ENCODE data around the gene C1QA. TPM values are rescaled to one million over a fixed set of nuclear protein-coding genes. Genes with fewer than 3 reads are reported as not detected.

The C1QA gene
- polyA plus RNA-seq, 1 of the 3 experiments (the other 2 are of a cell fraction): not detected

DNA sequence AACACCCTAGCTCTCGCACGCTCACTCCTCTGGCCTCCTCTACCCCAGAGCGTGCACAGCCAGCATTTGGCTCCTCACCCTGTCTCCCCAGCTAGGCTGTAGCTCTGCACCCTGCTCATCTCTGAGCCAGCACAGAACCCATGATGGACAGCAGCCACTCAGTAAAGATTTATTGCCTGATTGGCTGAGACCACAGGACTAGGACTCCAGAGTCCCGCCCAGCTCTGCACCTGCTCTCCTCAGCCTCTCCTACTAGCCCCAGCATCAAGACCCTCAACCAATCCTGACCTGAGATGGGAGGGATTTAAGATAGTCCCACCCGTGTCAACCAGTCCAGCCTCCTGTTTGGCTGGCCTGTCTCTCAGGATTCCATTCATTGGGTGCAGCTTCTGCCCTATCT lies 25.9 kb downstream of the C1QA start:
- H3K4me1 ChIP-seq (ENCODE audit: control insufficient read depth in 1 of 2, insufficient read depth in 2 of 2, low read depth in 1 of 2, low read length in 1 of 2): no peaks in the 10 kb centered on the region
- H3K9me2 ChIP-seq: no peaks in the 10 kb centered on the region
- no peak overlapping the region for H2AFZ ChIP-seq (ENCODE audit: low read depth)
- H3K27ac ChIP-seq (ENCODE audit: low read depth in 2 of 2, low read length in 1 of 2): no peak overlapping the region
- ChIA-PET POLR2A (no interaction called here), CTCF (interaction anchor here (1.2 to 3.3 kb wide), 4 partner anchors 11 to 271 kb away, joined by 3 to 18 read pairs (median 10); partner anchors contain the start of gene C1QC)
- H3F3A ChIP-seq (replicated peaks; ENCODE audit: insufficient read depth): no peaks in the 10 kb centered on the region
- H3K9me3 ChIP-seq: no peaks in the 10 kb centered on the region
- H3K79me2 ChIP-seq (ENCODE audit: insufficient read depth): no peaks in the 10 kb centered on the region
- TF ChIP-seq RAD21 (IDR thresholded peaks at IDR 0.05; ENCODE audit: low read length) (no peak), FOSL2 (IDR thresholded peaks at IDR 0.05; ENCODE audit: borderline replicate concordance, low read depth) (no peak)
- TF ChIP-seq, protein P1, sequence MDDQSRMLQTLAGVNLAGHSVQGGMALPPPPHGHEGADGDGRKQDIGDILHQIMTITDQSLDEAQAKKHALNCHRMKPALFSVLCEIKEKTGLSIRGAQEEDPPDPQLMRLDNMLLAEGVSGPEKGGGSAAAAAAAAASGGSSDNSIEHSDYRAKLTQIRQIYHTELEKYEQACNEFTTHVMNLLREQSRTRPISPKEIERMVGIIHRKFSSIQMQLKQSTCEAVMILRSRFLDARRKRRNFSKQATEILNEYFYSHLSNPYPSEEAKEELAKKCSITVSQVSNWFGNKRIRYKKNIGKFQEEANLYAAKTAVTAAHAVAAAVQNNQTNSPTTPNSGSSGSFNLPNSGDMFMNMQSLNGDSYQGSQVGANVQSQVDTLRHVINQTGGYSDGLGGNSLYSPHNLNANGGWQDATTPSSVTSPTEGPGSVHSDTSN (IDR thresholded peaks at IDR 0.05): peak; percentile 79
- H3K9ac ChIP-seq: no peak overlapping the region
- no peak overlapping the region for H3K4me2 ChIP-seq
- H3K36me3 ChIP-seq (replicated peaks in 1 of 2; ENCODE audit: control insufficient read depth in 1 of 2, insufficient read depth in 2 of 2, low read length in 1 of 2): no peaks in the 10 kb centered on the region
- whole genome bisulfite sequencing (ENCODE audit: low lambda C conversion rate): 83% methylated on average over 4 of the region's 5 CpGs
- DNase-seq: peak; percentile 67
- no peak overlapping the region for H3K4me3 ChIP-seq (ENCODE audit: low read depth in 2 of 2, low read length in 1 of 2)
- H4K20me1 ChIP-seq (ENCODE audit: insufficient read depth): no peaks in the 10 kb centered on the region
- H3K27me3 ChIP-seq (ENCODE audit: insufficient read depth): peaks cover 15% of the 10 kb centered on the region; the same call in 1 of the 2 replicates

DNA sequence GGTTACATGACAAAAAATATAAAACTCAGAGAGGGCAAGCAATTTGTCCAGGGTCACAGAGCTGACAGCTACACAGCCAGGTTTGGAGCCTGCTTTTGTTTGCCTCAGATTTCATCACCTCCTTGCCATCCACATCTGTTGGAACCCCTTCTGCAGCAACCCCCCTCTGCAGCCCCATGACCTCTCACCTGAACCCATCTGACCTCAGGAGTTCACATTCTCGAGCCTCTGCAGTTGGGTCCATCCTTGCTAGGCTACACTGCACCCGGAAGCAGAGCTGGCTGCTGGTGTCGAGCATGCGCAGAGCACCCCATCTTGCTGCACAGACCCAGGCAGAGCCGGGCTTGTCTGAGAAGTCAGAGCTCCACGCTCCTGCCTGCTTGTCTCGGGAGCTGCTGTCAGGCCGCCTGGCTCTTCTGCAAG lies 26.6 kb downstream of the C1QA start:
- Histone ChIP-seq H3K27ac (ENCODE audit: low read depth in 2 of 2, low read length in 1 of 2) (no peak overlapping the region), H3K79me2 (ENCODE audit: insufficient read depth) (no peaks in the 10 kb centered on the region), H3K4me1 (ENCODE audit: control insufficient read depth in 1 of 2, insufficient read depth in 2 of 2, low read depth in 1 of 2, low read length in 1 of 2) (no peaks in the 10 kb centered on the region), H3F3A (replicated peaks; ENCODE audit: insufficient read depth) (no peaks in the 10 kb centered on the region), H3K9me2 (no peaks in the 10 kb centered on the region), H3K4me2 (no peak overlapping the region), H2AFZ (ENCODE audit: low read depth) (no peak overlapping the region), H3K4me3 (ENCODE audit: low read depth in 2 of 2, low read length in 1 of 2) (no peak overlapping the region), H3K9me3 (no peaks in the 10 kb centered on the region), H3K27me3 (ENCODE audit: insufficient read depth) (peaks cover 16% of the 10 kb centered on the region; the same call in 1 of the 2 replicates), H3K9ac (no peak overlapping the region), H4K20me1 (ENCODE audit: insufficient read depth) (no peaks in the 10 kb centered on the region), H3K36me3 (replicated peaks in 1 of 2; ENCODE audit: control insufficient read depth in 1 of 2, insufficient read depth in 2 of 2, low read length in 1 of 2) (no peaks in the 10 kb centered on the region)
- CTCF ChIA-PET: interaction anchor here (1.0 to 3.3 kb wide), 7 partner anchors 11 to 301 kb away, joined by 3 to 18 read pairs (median 8); partner anchors contain the start of gene C1QC
- DNase-seq: no peak
- WGBS (ENCODE audit: low lambda C conversion rate): 11% methylated on average over 1 of the region's 8 CpGs
- POLR2A ChIA-PET: interaction anchor here (0.6 kb wide), 1 partner anchor 927 kb away, joined by 4 read pairs; no protein-coding TSS in a partner anchor
- no peak for TF ChIP-seq REST (IDR thresholded peaks at IDR 0.05; ENCODE audit: low read depth, low read length)
- TF ChIP-seq SIN3A (IDR thresholded peaks at IDR 0.05; ENCODE audit: borderline replicate concordance, low read depth, low read length): no peak
- TF ChIP-seq YY1 (IDR thresholded peaks at IDR 0.05; ENCODE audit: low read depth): no peak
- no peak for TF ChIP-seq GABPA (IDR thresholded peaks at IDR 0.05; ENCODE audit: low read depth)
- TF ChIP-seq, protein P2, sequence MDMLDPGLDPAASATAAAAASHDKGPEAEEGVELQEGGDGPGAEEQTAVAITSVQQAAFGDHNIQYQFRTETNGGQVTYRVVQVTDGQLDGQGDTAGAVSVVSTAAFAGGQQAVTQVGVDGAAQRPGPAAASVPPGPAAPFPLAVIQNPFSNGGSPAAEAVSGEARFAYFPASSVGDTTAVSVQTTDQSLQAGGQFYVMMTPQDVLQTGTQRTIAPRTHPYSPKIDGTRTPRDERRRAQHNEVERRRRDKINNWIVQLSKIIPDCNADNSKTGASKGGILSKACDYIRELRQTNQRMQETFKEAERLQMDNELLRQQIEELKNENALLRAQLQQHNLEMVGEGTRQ (IDR thresholded peaks at IDR 0.05; ENCODE audit: borderline replicate concordance, low read depth, low read length): no peak
- TF ChIP-seq POLR2AphosphoS5 (IDR thresholded peaks at IDR 0.05; ENCODE audit: low read depth, low read length): no peak
- TF ChIP-seq NFIC (IDR thresholded peaks at IDR 0.05; ENCODE audit: borderline replicate concordance): no peak
- TF ChIP-seq RCOR1 (IDR thresholded peaks at IDR 0.05; ENCODE audit: low read length): no peak
- no peak for TF ChIP-seq EP300 (IDR thresholded peaks at IDR 0.05; ENCODE audit: borderline replicate concordance in 1 of 2, low read depth in 1 of 2, low read length in 1 of 2)
- TF ChIP-seq TCF12 (IDR thresholded peaks at IDR 0.05): no peak
- no peak for TF ChIP-seq NRF1 (IDR thresholded peaks at IDR 0.05; ENCODE audit: low read depth, low read length)
- no peak for TF ChIP-seq MAX (IDR thresholded peaks at IDR 0.05; ENCODE audit: low read depth)
- TF ChIP-seq ZBTB33 (IDR thresholded peaks at IDR 0.05; ENCODE audit: borderline replicate concordance, low read depth): no peak
- no peak for TF ChIP-seq FOSL2 (IDR thresholded peaks at IDR 0.05; ENCODE audit: borderline replicate concordance, low read depth)
- TF ChIP-seq, protein P3, sequence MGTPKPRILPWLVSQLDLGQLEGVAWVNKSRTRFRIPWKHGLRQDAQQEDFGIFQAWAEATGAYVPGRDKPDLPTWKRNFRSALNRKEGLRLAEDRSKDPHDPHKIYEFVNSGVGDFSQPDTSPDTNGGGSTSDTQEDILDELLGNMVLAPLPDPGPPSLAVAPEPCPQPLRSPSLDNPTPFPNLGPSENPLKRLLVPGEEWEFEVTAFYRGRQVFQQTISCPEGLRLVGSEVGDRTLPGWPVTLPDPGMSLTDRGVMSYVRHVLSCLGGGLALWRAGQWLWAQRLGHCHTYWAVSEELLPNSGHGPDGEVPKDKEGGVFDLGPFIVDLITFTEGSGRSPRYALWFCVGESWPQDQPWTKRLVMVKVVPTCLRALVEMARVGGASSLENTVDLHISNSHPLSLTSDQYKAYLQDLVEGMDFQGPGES (IDR thresholded peaks at IDR 0.05; ENCODE audit: low read depth, low read length): no peak
- TF ChIP-seq GATA2 (CRISPR knock-in tag; IDR thresholded peaks at IDR 0.05): no peak
- TF ChIP-seq RXRA (IDR thresholded peaks at IDR 0.05; ENCODE audit: borderline replicate concordance, low read depth): no peak
